ENCODE results near the gene DLG5. TPM values are rescaled to one million over a fixed set of nuclear protein-coding genes. Genes with fewer than 3 reads are reported as not detected.

Gene DLG5
- total RNA-seq, 3 donors from 2014 or later, result 1.0 to 1.5 (median 1.5) TPM

GRCh38 chr10:77849039-77849664, 77.4 kb downstream of the DLG5 start:
- Mint-ChIP-seq H3K36me3 (ENCODE audit: insufficient read depth) (no peaks in the 10 kb centered on the region), H3K4me1 (ENCODE audit: low read depth) (peaks cover 1% of the 10 kb centered on the region), H3K4me3 (no peak overlapping the region), H3K9me3 (no peaks in the 10 kb centered on the region), H3K27me3 (ENCODE audit: low read depth) (no peaks in the 10 kb centered on the region)
- DNase-seq (no peak), ATAC-seq (no peak)

- no peaks in the 10 kb centered on the region for H3K36me3 Mint-ChIP-seq (ENCODE audit: insufficient read depth)
- no peaks in the 10 kb centered on the region for H3K27me3 Mint-ChIP-seq (ENCODE audit: low read depth)
- DNase-seq, result peak; percentile 52
- ATAC-seq, result peak; percentile 67
- H3K4me3 Mint-ChIP-seq, result no peak overlapping the region
- H3K4me1 Mint-ChIP-seq (ENCODE audit: low read depth), result peaks cover 1% of the 10 kb centered on the region
- no peaks in the 10 kb centered on the region for H3K9me3 Mint-ChIP-seq
Observed at GRCh38 chr10:77846718-77847311, 79.7 kb downstream of the DLG5 start.

- Mint-ChIP-seq H3K27me3 (ENCODE audit: low read depth) (no peaks in the 10 kb centered on the region), H3K4me3 (no peak overlapping the region), H3K36me3 (ENCODE audit: insufficient read depth) (no peaks in the 10 kb centered on the region), H3K4me1 (ENCODE audit: low read depth) (peaks cover 1% of the 10 kb centered on the region), H3K9me3 (no peaks in the 10 kb centered on the region)
- DNase-seq, result no peak
- ATAC-seq, result no peak
Observed at GRCh38 chr10:77845451-77845850, 81.1 kb downstream of the DLG5 start.

GRCh38 chr10:77844713-77845445, 81.7 kb downstream of the DLG5 start:
- H3K9me3 Mint-ChIP-seq, result no peaks in the 10 kb centered on the region
- H3K4me1 Mint-ChIP-seq (ENCODE audit: low read depth), result peaks cover 1% of the 10 kb centered on the region
- H3K36me3 Mint-ChIP-seq (ENCODE audit: insufficient read depth), result no peaks in the 10 kb centered on the region
- DNase-seq (no peak), ATAC-seq (no peak)
- H3K4me3 Mint-ChIP-seq, result no peak overlapping the region
- no peaks in the 10 kb centered on the region for H3K27me3 Mint-ChIP-seq (ENCODE audit: low read depth)

GRCh38 chr10:77844177-77844576, 82.4 kb downstream of the DLG5 start:
- Mint-ChIP-seq H3K4me1 (ENCODE audit: low read depth) (peaks cover 1% of the 10 kb centered on the region), H3K9me3 (no peaks in the 10 kb centered on the region), H3K27me3 (ENCODE audit: low read depth) (no peaks in the 10 kb centered on the region), H3K4me3 (no peak overlapping the region), H3K36me3 (ENCODE audit: insufficient read depth) (no peaks in the 10 kb centered on the region)
- DNase-seq, result no peak
- no peak for ATAC-seq

DNA sequence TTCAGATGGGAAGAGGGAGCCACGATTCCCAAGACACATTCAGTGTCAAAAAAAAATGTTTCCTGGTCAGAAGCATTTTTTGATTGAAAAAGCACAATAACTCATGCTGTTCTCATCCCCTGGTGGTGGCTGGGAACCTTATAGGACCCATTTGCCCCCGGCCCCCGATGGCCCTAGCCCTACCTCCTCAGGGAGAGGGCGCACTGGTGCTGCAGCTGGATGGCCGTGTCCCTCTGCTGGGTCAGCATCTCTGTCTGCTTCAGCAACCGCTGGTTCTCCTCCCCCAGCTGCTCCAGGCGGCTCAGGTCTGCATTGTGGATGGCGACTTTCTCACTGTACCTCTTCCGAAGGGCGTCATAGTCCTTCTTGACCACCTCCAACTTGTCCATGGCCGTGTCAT, 83.3 kb downstream of the DLG5 start:
- H3K27me3 Mint-ChIP-seq (ENCODE audit: low read depth), result no peaks in the 10 kb centered on the region
- H3K36me3 Mint-ChIP-seq (ENCODE audit: insufficient read depth), result no peaks in the 10 kb centered on the region
- ATAC-seq (no peak), DNase-seq (no peak)
- no peaks in the 10 kb centered on the region for H3K9me3 Mint-ChIP-seq
- peaks cover 1% of the 10 kb centered on the region for H3K4me1 Mint-ChIP-seq (ENCODE audit: low read depth)
- H3K4me3 Mint-ChIP-seq, result no peak overlapping the region

DNA sequence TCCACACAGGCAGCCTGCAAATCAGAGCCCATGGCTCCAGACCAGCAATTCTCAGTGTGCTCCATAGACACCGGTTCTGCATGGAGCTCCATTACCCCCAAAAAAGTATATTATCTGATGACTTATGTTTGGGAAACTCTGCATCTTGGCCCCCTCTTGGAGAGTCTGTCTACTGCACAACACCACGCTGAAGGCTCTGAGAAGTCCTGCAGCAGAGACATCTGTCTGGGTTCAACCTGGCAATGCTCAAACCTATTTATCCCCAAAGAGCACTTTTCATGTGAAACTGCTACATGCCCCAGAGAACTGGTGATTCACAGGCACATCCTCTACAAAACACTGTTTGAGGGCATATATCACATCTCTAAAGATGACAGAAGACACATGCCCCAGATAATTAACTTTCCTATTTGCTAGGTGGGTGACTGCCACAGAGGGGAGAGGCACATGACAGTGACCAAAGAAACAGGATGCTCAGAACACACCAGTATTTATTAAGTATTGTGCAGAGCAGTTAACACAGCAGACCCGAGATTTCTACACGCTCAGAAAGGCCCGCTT, 83.8 kb downstream of the DLG5 start:
- DNase-seq (no peak), ATAC-seq (no peak)
- no peaks in the 10 kb centered on the region for H3K27me3 Mint-ChIP-seq (ENCODE audit: low read depth)
- H3K9me3 Mint-ChIP-seq, result no peaks in the 10 kb centered on the region
- peaks cover 1% of the 10 kb centered on the region for H3K4me1 Mint-ChIP-seq (ENCODE audit: low read depth)
- H3K4me3 Mint-ChIP-seq, result no peak overlapping the region
- no peaks in the 10 kb centered on the region for H3K36me3 Mint-ChIP-seq (ENCODE audit: insufficient read depth)

- Mint-ChIP-seq H3K4me3 (no peak overlapping the region), H3K27me3 (ENCODE audit: low read depth) (no peaks in the 10 kb centered on the region), H3K4me1 (ENCODE audit: low read depth) (peaks cover 7% of the 10 kb centered on the region), H3K9me3 (no peaks in the 10 kb centered on the region), H3K36me3 (ENCODE audit: insufficient read depth) (no peaks in the 10 kb centered on the region)
- DNase-seq (no peak), ATAC-seq (no peak)
Observed at GRCh38 chr10:77841711-77842375, 84.7 kb downstream of the DLG5 start.

GRCh38 chr10:77840636-77841035, 85.9 kb downstream of the DLG5 start:
- no peaks in the 10 kb centered on the region for H3K36me3 Mint-ChIP-seq (ENCODE audit: insufficient read depth)
- no peaks in the 10 kb centered on the region for H3K9me3 Mint-ChIP-seq
- no peaks in the 10 kb centered on the region for H3K27me3 Mint-ChIP-seq (ENCODE audit: low read depth)
- ATAC-seq (no peak), DNase-seq (no peak)
- H3K4me3 Mint-ChIP-seq, result no peak overlapping the region
- H3K4me1 Mint-ChIP-seq (ENCODE audit: low read depth), result peaks cover 17% of the 10 kb centered on the region

GRCh38 chr10:77837925-77838595, 88.5 kb downstream of the DLG5 start:
- DNase-seq, result no peak
- Mint-ChIP-seq H3K4me1 (ENCODE audit: low read depth) (peaks cover 20% of the 10 kb centered on the region), H3K36me3 (ENCODE audit: insufficient read depth) (no peaks in the 10 kb centered on the region), H3K4me3 (no peak overlapping the region), H3K9me3 (no peaks in the 10 kb centered on the region), H3K27me3 (ENCODE audit: low read depth) (no peaks in the 10 kb centered on the region)
- ATAC-seq, result no peak

DNA sequence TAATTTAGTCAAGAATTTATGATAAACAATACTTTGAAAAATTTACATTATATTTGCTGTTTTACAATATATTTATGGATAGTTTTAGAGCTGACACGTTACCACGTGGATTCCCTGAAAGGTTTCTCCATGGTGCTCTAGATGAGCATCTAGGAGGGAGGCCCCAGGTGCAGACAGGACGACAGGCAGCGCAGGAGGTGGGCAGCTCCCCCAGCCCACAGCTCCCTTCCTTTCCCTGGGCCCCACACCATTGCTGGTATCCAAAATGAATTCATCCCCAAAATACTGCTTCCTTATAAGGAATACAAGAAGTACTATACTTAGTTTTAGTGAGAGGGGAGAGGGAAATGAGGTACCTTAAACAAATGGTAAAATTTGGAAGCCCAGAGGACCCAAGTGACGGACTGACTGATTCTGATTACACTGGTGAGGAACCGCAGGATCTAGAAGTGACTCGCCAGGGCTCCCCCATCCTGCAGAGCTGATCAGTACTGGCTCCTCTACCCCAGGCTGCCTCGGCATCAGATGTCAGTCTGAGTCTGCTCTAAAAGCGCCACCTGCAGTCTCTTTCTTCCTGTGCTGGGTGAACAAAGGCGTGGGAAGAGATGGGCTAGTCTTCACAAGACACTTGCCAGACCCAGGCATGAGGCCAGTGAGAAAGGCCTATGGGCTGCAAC, 89.2 kb downstream of the DLG5 start:
- no peaks in the 10 kb centered on the region for H3K27me3 Mint-ChIP-seq (ENCODE audit: low read depth)
- peak; percentile 90 to 93 for ATAC-seq
- H3K4me3 Mint-ChIP-seq, result no peak overlapping the region

DNA sequence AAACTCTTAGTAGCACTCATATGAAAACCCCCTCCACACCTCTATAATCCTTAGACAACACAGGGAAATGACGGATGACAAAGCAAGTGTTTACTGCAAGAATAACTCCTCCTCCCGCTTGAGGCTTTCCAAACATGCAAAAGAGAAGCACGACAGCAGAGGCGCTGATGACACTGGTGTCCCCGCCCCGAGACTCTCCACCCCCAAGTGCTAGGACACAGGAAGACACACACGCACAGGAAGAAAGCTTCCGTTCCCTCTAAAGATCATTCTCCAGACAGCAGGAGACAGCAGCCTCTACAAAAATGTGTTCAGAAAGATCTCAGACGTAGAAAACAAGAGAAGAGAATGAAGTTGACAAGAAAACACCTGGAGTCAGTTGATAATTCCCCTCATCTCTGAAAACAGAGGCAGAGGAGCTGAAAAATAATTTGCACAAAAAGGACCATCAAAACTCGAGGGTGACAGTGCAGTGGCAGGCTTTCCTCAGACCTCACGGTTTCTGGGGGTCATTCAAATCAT, 90.2 kb downstream of the DLG5 start:
- Mint-ChIP-seq H3K36me3 (ENCODE audit: insufficient read depth) (no peaks in the 10 kb centered on the region), H3K4me3 (peak overlapping the region; percentile 30), H3K27me3 (ENCODE audit: low read depth) (no peaks in the 10 kb centered on the region), H3K9me3 (no peaks in the 10 kb centered on the region), H3K4me1 (ENCODE audit: low read depth) (peaks cover 31% of the 10 kb centered on the region)
- DNase-seq, result peak; percentile 51
- ATAC-seq, result peak; percentile 72 to 76

More for the DNA sequence above, 89.2 kb downstream of the DLG5 start:
- no peaks in the 10 kb centered on the region for H3K36me3 Mint-ChIP-seq (ENCODE audit: insufficient read depth)
- H3K9me3 Mint-ChIP-seq, result no peaks in the 10 kb centered on the region
- DNase-seq, result peak; percentile 51
- peaks cover 23% of the 10 kb centered on the region for H3K4me1 Mint-ChIP-seq (ENCODE audit: low read depth)

GRCh38 chr10:77835669-77836086, 90.9 kb downstream of the DLG5 start:
- Mint-ChIP-seq H3K4me1 (ENCODE audit: low read depth) (peaks cover 31% of the 10 kb centered on the region), H3K27me3 (ENCODE audit: low read depth) (no peaks in the 10 kb centered on the region)
- ATAC-seq, result no peak

More at GRCh38 chr10:77835669-77836086, 90.9 kb downstream of the DLG5 start:
- no peak overlapping the region for H3K4me3 Mint-ChIP-seq
- no peaks in the 10 kb centered on the region for H3K36me3 Mint-ChIP-seq (ENCODE audit: insufficient read depth)
- no peaks in the 10 kb centered on the region for H3K9me3 Mint-ChIP-seq
- DNase-seq, result no peak

All from activated T-cell treated with anti-CD3 and anti-CD28 coated beads, Interleukin-2, amount 50 U/mL, for 4 hours (primary cell).